Trophoblast cell (in vitro differentiated cells and primary cell): ENCODE measurements around the gene PDLIM3.
A peak's percentile ranks its signal among the peaks of the same experiment; 100 is the strongest.

ENCODE experiments used
- DNase-seq, 2 donors: peaks; one replicate each; pipeline ENCODE4 v3.0.0-alpha.2; 2016
- H2AFZ ChIP-seq: 2 replicates; pipeline ENCODE4 v1.6.1; 2013; ENCODE audit warnings: low read length, moderate library complexity, mild to moderate bottlenecking; ENCODE audit not compliant: insufficient read depth, poor library complexity
- H2AK5ac ChIP-seq: 2 replicates; pipeline ENCODE4 v1.6.1; 2013; ENCODE audit warnings: mild to moderate bottlenecking, low read length
- H2BK120ac ChIP-seq: 2 replicates; pipeline ENCODE4 v1.6.1; 2013; ENCODE audit warnings: low read length, mild to moderate bottlenecking, moderate library complexity; ENCODE audit not compliant: insufficient read depth, poor library complexity
- H2BK12ac ChIP-seq: 2 replicates; pipeline ENCODE4 v1.6.1; 2013; ENCODE audit warnings: mild to moderate bottlenecking, low read length, moderate library complexity
- H2BK5ac ChIP-seq: 2 replicates; pipeline ENCODE4 v1.6.1; 2013; ENCODE audit warnings: low read length, low read depth, moderate library complexity, mild to moderate bottlenecking; ENCODE audit not compliant: poor library complexity
- H3K14ac ChIP-seq: 2 replicates; pipeline ENCODE4 v1.6.1; 2013; ENCODE audit warnings: mild to moderate bottlenecking, low read length
- H3K18ac ChIP-seq: 2 replicates; pipeline ENCODE4 v1.6.1; 2013; ENCODE audit warnings: mild to moderate bottlenecking, low read length
- H3K23ac ChIP-seq: 2 replicates; pipeline ENCODE4 v1.6.1; 2013; ENCODE audit warnings: low read length
- H3K27ac ChIP-seq: 2 replicates; pipeline ENCODE4 v1.5.1; 2013; ENCODE audit warnings: low read depth, mild to moderate bottlenecking, inconsistent platforms, low read length, moderate library complexity
- H3K27me3 ChIP-seq: 2 replicates; pipeline ENCODE4 v1.6.1; 2013; ENCODE audit warnings: inconsistent platforms, mild to moderate bottlenecking, low read length, moderate library complexity; ENCODE audit not compliant: insufficient read depth
- H3K36me3 ChIP-seq, 2 experiments: 1 replicate in 1 of 2; 2 replicates in 1 of 2; pipeline ENCODE4 v1.6.1; 2013; ENCODE audit warnings: low read length in 2 of 2, mild to moderate bottlenecking in 2 of 2, moderate library complexity in 1 of 2; ENCODE audit not compliant: insufficient read depth in 2 of 2, control insufficient read depth in 1 of 2
- H3K4ac ChIP-seq: 2 replicates; pipeline ENCODE4 v1.6.1; 2013; ENCODE audit warnings: low read depth, mild to moderate bottlenecking, low read length, moderate library complexity
- H3K4me1 ChIP-seq, 2 experiments: 1 replicate in 1 of 2; 2 replicates in 1 of 2; pipeline ENCODE4 v1.6.1; 2013; ENCODE audit warnings: low read length in 2 of 2, mild to moderate bottlenecking in 2 of 2, moderate library complexity in 1 of 2; ENCODE audit not compliant: insufficient read depth in 2 of 2, control insufficient read depth in 1 of 2
- H3K4me2 ChIP-seq: 2 replicates; pipeline ENCODE4 v1.6.1; 2013; ENCODE audit warnings: inconsistent platforms, mild to moderate bottlenecking, low read length, moderate library complexity
- H3K4me3 ChIP-seq: 2 replicates; pipeline ENCODE4 v1.5.1; 2013; ENCODE audit warnings: mild to moderate bottlenecking, low read depth, low read length, inconsistent platforms
- H3K79me1 ChIP-seq: one replicate; pipeline ENCODE4 v1.6.1; 2013; ENCODE audit warnings: low read length
- H3K79me2 ChIP-seq: 2 replicates; pipeline ENCODE4 v1.6.1; 2013; ENCODE audit warnings: low read length, mild to moderate bottlenecking; ENCODE audit not compliant: control insufficient read depth, insufficient read depth, poor library complexity
- H3K9ac ChIP-seq: 2 replicates; pipeline ENCODE4 v1.6.1; 2013; ENCODE audit warnings: mild to moderate bottlenecking, low read length
- H3K9me3 ChIP-seq: 2 replicates; pipeline ENCODE4 v1.6.1; 2013; ENCODE audit warnings: low read depth, mild to moderate bottlenecking, control low read depth, inconsistent platforms, low read length; ENCODE audit not compliant: insufficient read depth
- H4K12ac ChIP-seq: 2 replicates; pipeline ENCODE4 v1.6.1; 2013; ENCODE audit warnings: low read depth, mild to moderate bottlenecking, low read length, moderate library complexity
- H4K8ac ChIP-seq: 2 replicates; pipeline ENCODE4 v1.6.1; 2013; ENCODE audit warnings: low read depth, mild to moderate bottlenecking, low read length, moderate library complexity
- H4K91ac ChIP-seq: one replicate; pipeline ENCODE4 v1.6.1; 2013; ENCODE audit warnings: low read depth, mild to moderate bottlenecking, low read length, moderate library complexity
- WGBS: extraction: QIAGEN DNeasy Blood & Tissue Kit; methylation state at CpG from one replicate; pipeline ENCODE4 v1.1.7; 2013; ENCODE audit warnings: missing lambda C conversion rate; ENCODE audit not compliant: insufficient read length, insufficient coverage; ENCODE audit errors: extremely low coverage; 5-methylcytosine and 5-hydroxymethylcytosine counted together

The PDLIM3 gene

DNA sequence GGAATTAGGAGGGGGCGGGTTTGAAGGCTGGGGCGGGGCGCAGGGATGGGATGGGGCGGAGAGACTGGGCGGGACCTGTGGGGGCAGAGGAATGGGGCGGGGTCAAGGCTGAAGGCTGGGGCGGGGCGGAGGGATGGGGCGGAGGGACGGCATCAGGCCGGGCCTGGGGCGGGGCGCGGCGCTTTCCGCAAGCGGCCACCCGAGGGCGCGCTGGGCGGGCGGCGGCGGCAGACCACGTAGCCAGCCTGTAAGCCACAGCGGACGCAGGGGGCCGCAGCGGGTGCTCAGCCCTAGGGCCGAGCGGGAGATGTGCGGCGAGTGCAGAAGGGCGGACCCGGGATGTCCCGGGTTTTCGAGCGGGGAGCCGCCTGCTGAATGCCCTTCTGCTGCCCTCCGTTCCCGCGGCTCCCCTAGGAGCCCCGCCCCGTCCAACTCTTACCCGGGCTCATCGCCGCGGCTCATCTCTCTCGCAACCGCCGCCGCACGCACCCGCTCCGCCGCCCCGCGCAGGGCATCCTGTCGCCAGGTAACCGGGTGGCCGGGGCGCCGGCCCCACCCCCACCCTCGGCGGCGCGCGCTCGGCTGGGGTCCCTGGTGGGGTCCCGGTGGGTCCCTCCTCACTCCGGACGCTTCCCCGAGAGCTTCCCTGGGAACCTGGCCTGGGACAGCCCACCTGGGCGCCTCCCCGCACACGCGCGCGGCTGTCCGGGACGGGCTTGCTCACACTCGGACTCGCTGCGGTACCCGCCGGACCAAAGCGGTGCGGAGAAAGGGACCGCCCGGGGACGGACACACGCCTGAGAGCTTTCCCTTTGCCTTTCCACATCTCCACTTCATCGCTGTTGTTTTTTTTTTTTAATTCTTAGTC is 63.8 kb downstream of the PDLIM3 start, which contains the start of gene CCDC110:
TSS of gene CCDC110 (minus strand) at position 499 of the 868 bp plus-strand sequence. CDS start at position 449, 50 bp downstream.
- peak; percentile 85 to 91 for DNase-seq
- Histone ChIP-seq H3K4ac (peak within 1 kb of the TSS; percentile 50), H3K4me3 (peak within 1 kb of the TSS; percentile 68), H3K27me3 (peaks cover 3% of the 10 kb centered on the region), H2AK5ac (no peak within 1 kb of the TSS), H3K9ac (no peak within 1 kb of the TSS), H4K12ac (peak within 1 kb of the TSS; percentile 59), H3K14ac (peak within 1 kb of the TSS; percentile 67), H2BK12ac (peak within 1 kb of the TSS; percentile 50), H4K8ac (peak within 1 kb of the TSS; percentile 74), H2BK5ac (no peak within 1 kb of the TSS), H3K27ac (no peak within 1 kb of the TSS), H3K79me1 (no peaks in the 10 kb centered on the region), H3K36me3 (no peaks in the 10 kb centered on the region), H3K4me2 (peak within 1 kb of the TSS; percentile 83), H4K91ac (peak within 1 kb of the TSS; percentile 66), H2AFZ (peak within 1 kb of the TSS; percentile 96), H3K23ac (no peak within 1 kb of the TSS), H2BK120ac (peak within 1 kb of the TSS; percentile 53), H3K79me2 (peaks cover 4% of the 10 kb centered on the region), H3K9me3 (no peaks in the 10 kb centered on the region), H3K4me1 (peaks cover 3 to 4% of the 10 kb centered on the region in 2 experiments), H3K18ac (peak within 1 kb of the TSS; percentile 75)
- WGBS = no CpG with 5 or more reads among the region's 93 CpGs

- Histone ChIP-seq H4K8ac (no peak overlapping the region), H3K9me3 (no peaks in the 10 kb centered on the region), H4K12ac (no peak overlapping the region), H3K27me3 (peaks cover 3% of the 10 kb centered on the region), H3K4me3 (peak overlapping the region; percentile 68), H3K9ac (no peak overlapping the region), H3K4ac (no peak overlapping the region), H4K91ac (no peak overlapping the region), H3K14ac (no peak overlapping the region), H3K27ac (no peak overlapping the region), H2BK120ac (no peak overlapping the region), H3K4me2 (peak overlapping the region; percentile 76), H3K79me2 (peaks cover 4% of the 10 kb centered on the region), H3K18ac (no peak overlapping the region), H3K4me1 (peaks cover 3 to 4% of the 10 kb centered on the region in 2 experiments), H3K23ac (no peak overlapping the region), H3K79me1 (no peaks in the 10 kb centered on the region), H3K36me3 (no peaks in the 10 kb centered on the region), H2AK5ac (no peak overlapping the region), H2AFZ (peak overlapping the region; percentile 8), H2BK12ac (no peak overlapping the region), H2BK5ac (no peak overlapping the region)
- peak; percentile 13 to 58 for DNase-seq
- WGBS = no CpG with 5 or more reads among the region's 41 CpGs
These were observed 64.7 kb downstream of the PDLIM3 start for GRCh38 chr4:185470501-185471195.

DNA sequence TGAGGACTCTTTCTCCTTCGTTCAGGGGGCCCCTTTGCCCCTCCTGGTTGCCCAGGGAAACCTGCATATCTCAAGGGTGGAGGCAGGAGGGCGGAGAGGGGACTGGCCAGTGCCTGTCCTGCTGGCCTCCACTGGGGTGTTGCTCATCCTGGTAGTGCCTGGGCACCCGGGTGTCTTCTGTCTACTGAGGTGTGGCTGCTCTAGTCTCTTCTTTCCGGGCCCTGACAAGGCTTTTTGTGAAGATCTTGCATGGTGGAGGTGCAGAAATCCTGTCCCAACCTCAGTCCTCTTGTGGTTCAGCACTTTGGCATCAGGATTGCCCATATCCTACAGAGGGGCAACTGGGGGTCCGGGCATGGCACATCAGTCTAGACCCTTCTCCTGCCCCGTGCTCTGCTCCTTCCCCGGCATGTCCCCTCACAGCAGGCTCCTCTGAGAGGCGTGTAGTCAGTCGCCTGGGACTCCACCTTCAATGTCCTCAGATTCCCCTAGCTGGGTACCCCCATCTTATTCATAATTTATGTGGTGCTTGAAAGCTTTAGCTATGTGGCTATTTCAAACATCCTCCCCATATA is 65.6 kb downstream of the PDLIM3 start:
- no CpG with 5 or more reads among the region's 9 CpGs for WGBS
- Histone ChIP-seq H3K9ac (no peak overlapping the region), H3K4me3 (no peak overlapping the region), H2AFZ (no peak overlapping the region), H2BK120ac (no peak overlapping the region), H3K27ac (no peak overlapping the region), H3K4ac (no peak overlapping the region), H4K12ac (no peak overlapping the region), H2AK5ac (no peak overlapping the region), H3K23ac (no peak overlapping the region), H3K4me2 (no peak overlapping the region), H3K9me3 (no peaks in the 10 kb centered on the region), H4K91ac (no peak overlapping the region), H4K8ac (no peak overlapping the region), H3K18ac (no peak overlapping the region), H3K4me1 (peaks cover 3 to 4% of the 10 kb centered on the region in 2 experiments), H3K36me3 (no peaks in the 10 kb centered on the region), H2BK5ac (no peak overlapping the region), H3K27me3 (peaks cover 3% of the 10 kb centered on the region), H3K14ac (no peak overlapping the region), H3K79me2 (peaks cover 4% of the 10 kb centered on the region), H2BK12ac (no peak overlapping the region), H3K79me1 (no peaks in the 10 kb centered on the region)
- no peak for DNase-seq

DNA sequence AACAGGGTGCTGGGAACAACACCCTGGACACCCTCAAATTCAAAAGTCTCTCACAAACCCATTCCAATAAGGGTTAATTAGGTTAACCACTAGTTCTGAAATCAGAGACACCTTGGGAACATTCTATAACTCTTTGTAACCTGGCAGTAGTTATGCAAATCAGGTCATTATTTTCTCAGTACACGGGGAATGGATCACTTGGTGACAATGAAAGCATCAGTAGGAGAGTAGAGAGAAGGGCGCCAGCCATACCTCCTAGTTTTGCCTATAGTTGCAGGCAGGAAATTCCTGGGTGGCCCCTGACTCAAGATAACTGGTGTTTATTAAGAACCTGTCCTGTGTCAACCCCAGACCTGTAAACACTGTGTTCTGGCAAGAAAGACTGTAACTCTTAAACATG is 66.3 kb downstream of the PDLIM3 start:
- Histone ChIP-seq H3K23ac (no peak overlapping the region), H2BK120ac (no peak overlapping the region), H2AFZ (no peak overlapping the region), H3K4me2 (no peak overlapping the region), H3K79me2 (peaks cover 4% of the 10 kb centered on the region), H3K36me3 (no peaks in the 10 kb centered on the region), H3K27ac (no peak overlapping the region), H3K4me1 (peaks cover 3 to 4% of the 10 kb centered on the region in 2 experiments), H3K79me1 (no peaks in the 10 kb centered on the region), H4K91ac (no peak overlapping the region), H3K4me3 (no peak overlapping the region), H3K14ac (no peak overlapping the region), H3K27me3 (peaks cover 3% of the 10 kb centered on the region), H3K4ac (no peak overlapping the region), H2BK12ac (no peak overlapping the region), H2BK5ac (no peak overlapping the region), H3K9ac (no peak overlapping the region), H2AK5ac (no peak overlapping the region), H4K8ac (no peak overlapping the region), H3K18ac (no peak overlapping the region), H3K9me3 (no peaks in the 10 kb centered on the region), H4K12ac (no peak overlapping the region)
- no peak for DNase-seq
- no CpG with 5 or more reads among the region's 2 CpGs for WGBS
